K562 (cell line): Measurements from ENCODE around the gene MBD3. TPM values are rescaled to one million over a fixed set of nuclear protein-coding genes. Genes with fewer than 3 reads are reported as not detected.

Experiments used
- ESRRA ChIP-seq: fragments of 450-650 bp; IDR thresholded peaks from 2 replicates; pipeline ENCODE4 v1.6.1; 2014; ENCODE audit warnings: low read depth, mild to moderate bottlenecking, moderate library complexity, borderline replicate concordance
- HNRNPL ChIP-seq: fragments of 200-400 bp; formaldehyde crosslinking; IDR thresholded peaks from 2 replicates; pipeline ENCODE4 v1.6.1; 2017; ENCODE audit warnings: low read depth, mild to moderate bottlenecking, low read length
- JUND ChIP-seq, 2 experiments: IDR thresholded peaks; 2 replicates in 1 of 2; 3 replicates in 1 of 2; pipeline ENCODE4 v1.6.1; 2011; ENCODE audit warnings: borderline replicate concordance in 2 of 2, low read depth in 2 of 2, low read length in 2 of 2, improper control_type of control experiment in 1 of 2, missing biosample characterization in 1 of 2, missing genetic modification characterization in 1 of 2, missing genetic modification reagents in 1 of 2
- L3MBTL2 ChIP-seq: fragments of 450-650 bp; IDR thresholded peaks from 2 replicates; pipeline ENCODE4 v1.6.1; 2016; ENCODE audit warnings: mild to moderate bottlenecking, moderate library complexity
- MEIS2 ChIP-seq: fragments of 450-650 bp; IDR thresholded peaks from 2 replicates; pipeline ENCODE4 v1.6.1; 2014; ENCODE audit warnings: mild to moderate bottlenecking; ENCODE audit not compliant: partially characterized antibody
- RBFOX2 ChIP-seq: fragments of 200-400 bp; formaldehyde crosslinking; IDR thresholded peaks from 2 replicates; pipeline ENCODE4 v1.6.1; 2017; ENCODE audit warnings: low read depth, mild to moderate bottlenecking, low read length, moderate library complexity
- ZFX ChIP-seq: sonication (generic); formaldehyde crosslinking; IDR thresholded peaks from 2 replicates; pipeline ENCODE4 v1.8.0; 2022; ENCODE audit warnings: mild to moderate bottlenecking, missing genetic modification reagents, moderate library complexity
- polyA plus RNA-seq, 8 experiments: library from polyadenylated mRNA; depleted of rRNA in 4 of 8; stranded (reverse) in 5 of 8; unstranded in 3 of 8; fragments of >200 nt; fragmentation: Nextera tagmentation in 2 of 8; fragmentation: Illumina TruSeq in 1 of 8; extraction: Ambion mirVana in 2 of 8; extraction: Trizol in 1 of 8; gene quantifications; 2 replicates each; pipeline versions ENCODE4 v1.2.1 to v1.2.3, GENCODE V29; 2011 to 2014; ENCODE audit warnings: inconsistent platforms in 1 of 8, missing spikeins in 1 of 8
- total RNA-seq, 7 experiments: library from RNA; depleted of rRNA in 6 of 7; stranded (reverse); fragments of >200 nt in 6 of 7; fragmentation: Illumina TruSeq in 2 of 7; extraction: Trizol in 2 of 7; gene quantifications; 2 replicates each; pipeline versions ENCODE4 v1.2.1 to v1.2.3, GENCODE V29; 2011 to 2021; ENCODE audit warnings: low replicate concordance in 1 of 7
- TF ChIP-seq, protein P1 (sequence below): fragments of 450-650 bp; IDR thresholded peaks from 2 replicates; pipeline ENCODE4 v1.6.1; 2017; ENCODE audit warnings: antibody characterized with exemption
- TF ChIP-seq, protein P2 (sequence below), 2 experiments: fragments of 450-650 bp in 1 of 2; sonication (generic) in 1 of 2; formaldehyde crosslinking; conservative IDR thresholded peaks; 2 replicates each; pipeline versions ENCODE4 v1.4.0 to v1.8.1; 2020 to 2022; ENCODE audit warnings: mild to moderate bottlenecking in 1 of 2, missing genetic modification reagents in 1 of 2
- TF ChIP-seq, protein P3 (sequence below): fragments of 200-600 bp; sonication (generic); IDR thresholded peaks from one replicate; pipeline ENCODE4 v1.6.1; 2012; ENCODE audit warnings: mild to moderate bottlenecking, low read depth, low read length, inconsistent platforms

The MBD3 gene
- total and polyA plus RNA-seq, 9 of the 15 experiments (the other 6 are each of a cell fraction or from before 2014, with no cell fraction given) = 0.24 to 137 (median 30.9) TPM

GRCh38 chr19:1592024-1592754 lies 476 bp downstream of the MBD3 start (continued):
- TF ChIP-seq, protein P1, sequence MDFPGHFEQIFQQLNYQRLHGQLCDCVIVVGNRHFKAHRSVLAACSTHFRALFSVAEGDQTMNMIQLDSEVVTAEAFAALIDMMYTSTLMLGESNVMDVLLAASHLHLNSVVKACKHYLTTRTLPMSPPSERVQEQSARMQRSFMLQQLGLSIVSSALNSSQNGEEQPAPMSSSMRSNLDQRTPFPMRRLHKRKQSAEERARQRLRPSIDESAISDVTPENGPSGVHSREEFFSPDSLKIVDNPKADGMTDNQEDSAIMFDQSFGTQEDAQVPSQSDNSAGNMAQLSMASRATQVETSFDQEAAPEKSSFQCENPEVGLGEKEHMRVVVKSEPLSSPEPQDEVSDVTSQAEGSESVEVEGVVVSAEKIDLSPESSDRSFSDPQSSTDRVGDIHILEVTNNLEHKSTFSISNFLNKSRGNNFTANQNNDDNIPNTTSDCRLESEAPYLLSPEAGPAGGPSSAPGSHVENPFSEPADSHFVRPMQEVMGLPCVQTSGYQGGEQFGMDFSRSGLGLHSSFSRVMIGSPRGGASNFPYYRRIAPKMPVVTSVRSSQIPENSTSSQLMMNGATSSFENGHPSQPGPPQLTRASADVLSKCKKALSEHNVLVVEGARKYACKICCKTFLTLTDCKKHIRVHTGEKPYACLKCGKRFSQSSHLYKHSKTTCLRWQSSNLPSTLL = no peak
- TF ChIP-seq, protein P2, sequence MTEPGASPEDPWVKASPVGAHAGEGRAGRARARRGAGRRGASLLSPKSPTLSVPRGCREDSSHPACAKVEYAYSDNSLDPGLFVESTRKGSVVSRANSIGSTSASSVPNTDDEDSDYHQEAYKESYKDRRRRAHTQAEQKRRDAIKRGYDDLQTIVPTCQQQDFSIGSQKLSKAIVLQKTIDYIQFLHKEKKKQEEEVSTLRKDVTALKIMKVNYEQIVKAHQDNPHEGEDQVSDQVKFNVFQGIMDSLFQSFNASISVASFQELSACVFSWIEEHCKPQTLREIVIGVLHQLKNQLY (CRISPR knock-in tag; conservative IDR thresholded peaks at IDR 0.05) = no peak
- TF ChIP-seq, protein P3, sequence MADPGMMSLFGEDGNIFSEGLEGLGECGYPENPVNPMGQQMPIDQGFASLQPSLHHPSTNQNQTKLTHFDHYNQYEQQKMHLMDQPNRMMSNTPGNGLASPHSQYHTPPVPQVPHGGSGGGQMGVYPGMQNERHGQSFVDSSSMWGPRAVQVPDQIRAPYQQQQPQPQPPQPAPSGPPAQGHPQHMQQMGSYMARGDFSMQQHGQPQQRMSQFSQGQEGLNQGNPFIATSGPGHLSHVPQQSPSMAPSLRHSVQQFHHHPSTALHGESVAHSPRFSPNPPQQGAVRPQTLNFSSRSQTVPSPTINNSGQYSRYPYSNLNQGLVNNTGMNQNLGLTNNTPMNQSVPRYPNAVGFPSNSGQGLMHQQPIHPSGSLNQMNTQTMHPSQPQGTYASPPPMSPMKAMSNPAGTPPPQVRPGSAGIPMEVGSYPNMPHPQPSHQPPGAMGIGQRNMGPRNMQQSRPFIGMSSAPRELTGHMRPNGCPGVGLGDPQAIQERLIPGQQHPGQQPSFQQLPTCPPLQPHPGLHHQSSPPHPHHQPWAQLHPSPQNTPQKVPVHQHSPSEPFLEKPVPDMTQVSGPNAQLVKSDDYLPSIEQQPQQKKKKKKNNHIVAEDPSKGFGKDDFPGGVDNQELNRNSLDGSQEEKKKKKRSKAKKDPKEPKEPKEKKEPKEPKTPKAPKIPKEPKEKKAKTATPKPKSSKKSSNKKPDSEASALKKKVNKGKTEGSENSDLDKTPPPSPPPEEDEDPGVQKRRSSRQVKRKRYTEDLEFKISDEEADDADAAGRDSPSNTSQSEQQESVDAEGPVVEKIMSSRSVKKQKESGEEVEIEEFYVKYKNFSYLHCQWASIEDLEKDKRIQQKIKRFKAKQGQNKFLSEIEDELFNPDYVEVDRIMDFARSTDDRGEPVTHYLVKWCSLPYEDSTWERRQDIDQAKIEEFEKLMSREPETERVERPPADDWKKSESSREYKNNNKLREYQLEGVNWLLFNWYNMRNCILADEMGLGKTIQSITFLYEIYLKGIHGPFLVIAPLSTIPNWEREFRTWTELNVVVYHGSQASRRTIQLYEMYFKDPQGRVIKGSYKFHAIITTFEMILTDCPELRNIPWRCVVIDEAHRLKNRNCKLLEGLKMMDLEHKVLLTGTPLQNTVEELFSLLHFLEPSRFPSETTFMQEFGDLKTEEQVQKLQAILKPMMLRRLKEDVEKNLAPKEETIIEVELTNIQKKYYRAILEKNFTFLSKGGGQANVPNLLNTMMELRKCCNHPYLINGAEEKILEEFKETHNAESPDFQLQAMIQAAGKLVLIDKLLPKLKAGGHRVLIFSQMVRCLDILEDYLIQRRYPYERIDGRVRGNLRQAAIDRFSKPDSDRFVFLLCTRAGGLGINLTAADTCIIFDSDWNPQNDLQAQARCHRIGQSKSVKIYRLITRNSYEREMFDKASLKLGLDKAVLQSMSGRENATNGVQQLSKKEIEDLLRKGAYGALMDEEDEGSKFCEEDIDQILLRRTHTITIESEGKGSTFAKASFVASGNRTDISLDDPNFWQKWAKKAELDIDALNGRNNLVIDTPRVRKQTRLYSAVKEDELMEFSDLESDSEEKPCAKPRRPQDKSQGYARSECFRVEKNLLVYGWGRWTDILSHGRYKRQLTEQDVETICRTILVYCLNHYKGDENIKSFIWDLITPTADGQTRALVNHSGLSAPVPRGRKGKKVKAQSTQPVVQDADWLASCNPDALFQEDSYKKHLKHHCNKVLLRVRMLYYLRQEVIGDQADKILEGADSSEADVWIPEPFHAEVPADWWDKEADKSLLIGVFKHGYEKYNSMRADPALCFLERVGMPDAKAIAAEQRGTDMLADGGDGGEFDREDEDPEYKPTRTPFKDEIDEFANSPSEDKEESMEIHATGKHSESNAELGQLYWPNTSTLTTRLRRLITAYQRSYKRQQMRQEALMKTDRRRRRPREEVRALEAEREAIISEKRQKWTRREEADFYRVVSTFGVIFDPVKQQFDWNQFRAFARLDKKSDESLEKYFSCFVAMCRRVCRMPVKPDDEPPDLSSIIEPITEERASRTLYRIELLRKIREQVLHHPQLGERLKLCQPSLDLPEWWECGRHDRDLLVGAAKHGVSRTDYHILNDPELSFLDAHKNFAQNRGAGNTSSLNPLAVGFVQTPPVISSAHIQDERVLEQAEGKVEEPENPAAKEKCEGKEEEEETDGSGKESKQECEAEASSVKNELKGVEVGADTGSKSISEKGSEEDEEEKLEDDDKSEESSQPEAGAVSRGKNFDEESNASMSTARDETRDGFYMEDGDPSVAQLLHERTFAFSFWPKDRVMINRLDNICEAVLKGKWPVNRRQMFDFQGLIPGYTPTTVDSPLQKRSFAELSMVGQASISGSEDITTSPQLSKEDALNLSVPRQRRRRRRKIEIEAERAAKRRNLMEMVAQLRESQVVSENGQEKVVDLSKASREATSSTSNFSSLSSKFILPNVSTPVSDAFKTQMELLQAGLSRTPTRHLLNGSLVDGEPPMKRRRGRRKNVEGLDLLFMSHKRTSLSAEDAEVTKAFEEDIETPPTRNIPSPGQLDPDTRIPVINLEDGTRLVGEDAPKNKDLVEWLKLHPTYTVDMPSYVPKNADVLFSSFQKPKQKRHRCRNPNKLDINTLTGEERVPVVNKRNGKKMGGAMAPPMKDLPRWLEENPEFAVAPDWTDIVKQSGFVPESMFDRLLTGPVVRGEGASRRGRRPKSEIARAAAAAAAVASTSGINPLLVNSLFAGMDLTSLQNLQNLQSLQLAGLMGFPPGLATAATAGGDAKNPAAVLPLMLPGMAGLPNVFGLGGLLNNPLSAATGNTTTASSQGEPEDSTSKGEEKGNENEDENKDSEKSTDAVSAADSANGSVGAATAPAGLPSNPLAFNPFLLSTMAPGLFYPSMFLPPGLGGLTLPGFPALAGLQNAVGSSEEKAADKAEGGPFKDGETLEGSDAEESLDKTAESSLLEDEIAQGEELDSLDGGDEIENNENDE = no peak
- TF ChIP-seq MEIS2 = peak; percentile 87
- peak; percentile 85 for TF ChIP-seq ZFX (CRISPR knock-in tag)
- no peak for TF ChIP-seq JUND (IDR thresholded peaks at IDR 0.05; ENCODE audit: borderline replicate concordance, low read depth, low read length)
- no peak; the same call in 2 of the 3 replicates for TF ChIP-seq JUND (tag; IDR thresholded peaks at IDR 0.05; ENCODE audit: borderline replicate concordance, low read depth, low read length)
- peak; percentile 85 for TF ChIP-seq L3MBTL2
- 0 out of 2 replicates have a peak, but pooled peaks have one; percentile 14 for TF ChIP-seq HNRNPL
- TF ChIP-seq RBFOX2 = peak; percentile 84
- 0 out of 2 replicates have a peak, but pooled peaks have one; percentile 24 for TF ChIP-seq ESRRA
